ENCODE results near the gene MRPS34. TPM values are rescaled to one million over a fixed set of nuclear protein-coding genes. Genes with fewer than 3 reads are reported as not detected.

The MRPS34 gene
- total RNA-seq, 4 donors from 2014 or later, result 90.9 to 126 (median 105) TPM

DNA sequence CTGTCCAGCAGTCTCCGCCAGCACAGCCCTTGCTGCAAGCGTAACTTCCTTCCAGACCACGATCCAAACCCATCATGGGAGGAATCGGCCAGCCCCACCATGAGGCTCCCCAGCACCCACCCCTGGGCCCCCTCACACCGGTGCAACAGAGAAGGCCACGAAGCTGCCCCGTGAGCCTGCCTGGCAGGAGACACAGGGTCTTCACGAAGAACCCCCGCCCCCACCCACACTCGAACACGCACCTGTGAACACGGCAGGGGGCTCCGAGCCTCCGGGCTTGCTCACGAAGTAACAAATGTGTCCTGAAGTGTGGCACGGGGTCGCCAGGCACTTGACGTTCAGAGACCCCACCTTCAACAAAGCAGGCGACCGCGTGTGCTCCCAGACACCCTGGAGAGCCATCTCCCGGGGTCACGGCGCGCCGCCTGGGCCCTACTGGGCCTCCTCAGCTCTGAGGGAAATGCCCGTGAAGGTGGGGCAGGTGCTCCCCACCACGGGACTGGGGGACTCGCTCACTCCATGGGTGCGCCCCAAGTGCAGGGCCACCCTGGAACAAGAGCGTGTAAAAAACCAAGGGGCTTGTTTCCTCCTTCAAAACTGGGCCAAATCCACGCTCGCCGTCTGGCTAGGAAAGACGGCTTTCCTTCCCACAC lies 46.1 kb upstream of the MRPS34 start:
- WGBS, 2 donors, result 92 to 96% methylated on average over 25 to 35 of the region's 35 CpGs
- DNase-seq (ENCODE audit: low spot score in 2 of 2), result no peak
- no peak overlapping the region for H3K4me3 ChIP-seq (ENCODE audit: low read depth, poor library complexity, severe bottlenecking)
- no peak for TF ChIP-seq POLR2A (IDR thresholded peaks at IDR 0.05)
- TF ChIP-seq, protein P1, sequence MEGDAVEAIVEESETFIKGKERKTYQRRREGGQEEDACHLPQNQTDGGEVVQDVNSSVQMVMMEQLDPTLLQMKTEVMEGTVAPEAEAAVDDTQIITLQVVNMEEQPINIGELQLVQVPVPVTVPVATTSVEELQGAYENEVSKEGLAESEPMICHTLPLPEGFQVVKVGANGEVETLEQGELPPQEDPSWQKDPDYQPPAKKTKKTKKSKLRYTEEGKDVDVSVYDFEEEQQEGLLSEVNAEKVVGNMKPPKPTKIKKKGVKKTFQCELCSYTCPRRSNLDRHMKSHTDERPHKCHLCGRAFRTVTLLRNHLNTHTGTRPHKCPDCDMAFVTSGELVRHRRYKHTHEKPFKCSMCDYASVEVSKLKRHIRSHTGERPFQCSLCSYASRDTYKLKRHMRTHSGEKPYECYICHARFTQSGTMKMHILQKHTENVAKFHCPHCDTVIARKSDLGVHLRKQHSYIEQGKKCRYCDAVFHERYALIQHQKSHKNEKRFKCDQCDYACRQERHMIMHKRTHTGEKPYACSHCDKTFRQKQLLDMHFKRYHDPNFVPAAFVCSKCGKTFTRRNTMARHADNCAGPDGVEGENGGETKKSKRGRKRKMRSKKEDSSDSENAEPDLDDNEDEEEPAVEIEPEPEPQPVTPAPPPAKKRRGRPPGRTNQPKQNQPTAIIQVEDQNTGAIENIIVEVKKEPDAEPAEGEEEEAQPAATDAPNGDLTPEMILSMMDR (IDR thresholded peaks at IDR 0.05), result no peak
- intact Hi-C loops (cut with DNase I; ENCODE audit: low total_unique reads), result no loop called here

DNA sequence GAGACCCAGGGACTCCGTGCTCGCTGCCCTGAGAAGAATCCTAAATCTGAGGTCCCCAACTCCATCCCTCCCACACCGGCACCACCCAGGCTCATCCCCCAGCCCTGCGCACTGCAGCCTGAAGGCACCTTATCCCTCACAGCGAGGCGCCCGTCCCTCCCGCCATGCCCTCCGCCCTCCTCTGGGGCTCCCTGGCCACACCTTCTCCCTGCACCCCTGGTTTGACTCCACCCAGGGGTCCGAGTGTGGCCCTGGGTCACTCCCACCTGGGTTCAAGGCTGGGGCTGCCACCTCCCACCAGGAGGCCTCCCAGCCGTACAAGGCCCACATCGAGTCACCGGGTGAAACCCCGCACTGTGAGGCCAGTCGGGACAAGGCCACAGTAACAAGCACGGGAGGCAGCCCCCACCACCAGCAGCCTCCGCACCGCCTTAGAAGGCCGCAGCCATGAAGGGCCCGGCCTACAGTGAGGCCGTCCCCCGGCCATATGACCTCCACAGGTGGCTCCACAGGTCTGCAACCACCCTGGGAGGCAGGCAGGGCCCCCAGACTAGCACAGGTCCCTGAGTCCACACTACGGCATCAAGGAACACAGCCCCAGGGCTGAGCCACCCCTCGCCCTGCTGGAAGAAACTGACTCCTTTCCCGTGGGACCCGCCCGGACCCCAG lies 45.4 kb upstream of the MRPS34 start:
- H3K4me3 ChIP-seq (ENCODE audit: low read depth, poor library complexity, severe bottlenecking), result no peak overlapping the region
- no peak for DNase-seq (ENCODE audit: low spot score in 2 of 2)
- 92 to 95% methylated on average over 27 of the region's 27 CpGs for WGBS, 2 donors
- intact Hi-C loops (cut with DNase I; ENCODE audit: low total_unique reads), result no loop called here
- TF ChIP-seq POLR2A (IDR thresholded peaks at IDR 0.05), result no peak
- TF ChIP-seq, protein P1 (IDR thresholded peaks at IDR 0.05), result no peak

DNA sequence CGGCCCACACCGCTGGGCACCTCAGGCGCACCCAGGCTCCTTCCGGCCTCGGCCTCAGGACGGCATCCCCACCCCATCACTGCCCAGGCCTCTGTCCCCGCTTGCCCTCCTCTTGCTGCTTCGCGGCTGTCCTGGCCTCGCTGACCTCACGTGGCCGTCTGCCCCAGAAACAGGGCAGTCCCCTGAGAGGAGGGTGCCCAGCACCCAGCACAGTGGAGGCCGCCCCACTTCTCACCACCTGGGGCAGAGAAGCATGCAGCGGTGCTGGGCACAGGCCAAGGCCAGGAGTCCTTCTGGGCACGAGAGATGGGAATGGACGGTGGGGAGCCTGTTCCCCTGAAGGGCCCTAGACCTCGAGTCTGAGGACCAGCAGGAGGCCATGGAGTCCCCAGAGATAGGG lies 44.8 kb upstream of the MRPS34 start:
- TF ChIP-seq, protein P1 (IDR thresholded peaks at IDR 0.05), result no peak
- TF ChIP-seq POLR2A (IDR thresholded peaks at IDR 0.05), result no peak
- DNase-seq (ENCODE audit: low spot score in 2 of 2), result no peak
- intact Hi-C loops (cut with DNase I; ENCODE audit: low total_unique reads), result no loop called here
- 92 to 93% methylated on average over 17 of the region's 17 CpGs for WGBS, 2 donors
- H3K4me3 ChIP-seq (ENCODE audit: low read depth, poor library complexity, severe bottlenecking), result no peak overlapping the region

DNA sequence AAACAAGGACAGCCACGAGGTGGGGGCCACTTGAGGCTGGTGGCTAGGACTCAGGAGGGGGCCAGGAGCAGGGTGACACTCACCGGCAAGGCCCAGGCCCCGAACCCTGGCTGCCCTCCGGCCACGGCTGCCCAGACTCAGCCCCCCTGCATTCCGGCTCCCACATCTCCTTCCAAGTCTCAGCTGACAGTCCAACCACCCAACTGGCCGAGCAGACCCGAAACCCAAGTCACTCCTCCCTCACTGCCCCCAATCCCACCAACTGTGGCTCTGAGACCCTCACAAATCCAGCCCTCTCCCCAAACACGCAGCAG lies 44.3 kb upstream of the MRPS34 start:
- intact Hi-C loops (cut with DNase I; ENCODE audit: low total_unique reads), result no loop called here
- H3K4me3 ChIP-seq (ENCODE audit: low read depth, poor library complexity, severe bottlenecking), result no peak overlapping the region
- DNase-seq (ENCODE audit: low spot score in 2 of 2), result no peak
- 92 to 95% methylated on average over 9 of the region's 9 CpGs for WGBS, 2 donors
- no peak for TF ChIP-seq POLR2A (IDR thresholded peaks at IDR 0.05)
- TF ChIP-seq, protein P1 (IDR thresholded peaks at IDR 0.05), result no peak

DNA sequence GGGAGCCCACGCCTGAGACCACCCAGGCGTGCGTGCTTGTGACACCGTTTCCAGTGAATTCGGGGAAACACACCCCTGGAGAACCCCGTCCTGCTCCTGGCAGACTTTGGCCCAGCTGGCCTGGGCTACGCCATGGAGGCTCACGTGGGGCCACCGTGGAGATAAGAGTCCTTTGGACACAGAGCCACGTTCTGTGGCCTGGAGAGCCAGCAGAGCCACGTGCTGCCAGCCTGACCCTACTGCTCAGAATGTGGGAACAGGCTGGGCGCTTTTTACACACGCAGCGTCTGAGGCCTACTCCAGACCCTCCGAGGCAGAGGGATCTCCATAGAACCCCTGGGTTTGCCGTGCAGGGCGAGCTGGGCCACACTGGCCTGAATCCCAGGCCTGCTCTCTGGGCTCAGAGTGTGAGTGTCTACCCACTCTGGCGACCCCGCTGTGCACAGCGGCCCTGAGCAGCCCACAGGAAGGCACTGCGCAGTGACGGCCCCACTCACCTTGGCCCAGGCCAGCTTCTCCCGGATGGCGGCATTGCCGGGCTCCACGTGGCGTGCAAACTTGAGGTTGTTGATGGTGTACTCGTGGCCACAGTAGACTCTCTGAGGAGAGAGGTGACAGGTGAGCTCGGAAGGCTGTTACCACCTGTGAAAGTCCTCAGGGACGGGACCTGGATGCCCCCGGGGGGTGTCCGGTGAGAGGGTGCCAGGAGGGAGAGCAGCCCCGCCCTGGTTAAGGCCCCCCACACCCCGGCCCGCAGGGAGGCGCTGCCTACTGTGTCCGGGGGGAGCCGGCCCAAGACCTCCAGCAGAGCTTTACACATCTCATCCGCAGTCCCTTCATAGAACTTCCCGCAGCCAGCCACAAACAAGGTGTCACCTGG lies 43.7 kb upstream of the MRPS34 start:
- intact Hi-C loops (cut with DNase I; ENCODE audit: low total_unique reads), result no loop called here
- 94% methylated on average over 29 to 38 of the region's 40 CpGs for WGBS, 2 donors
- no peak overlapping the region for H3K4me3 ChIP-seq (ENCODE audit: low read depth, poor library complexity, severe bottlenecking)
- TF ChIP-seq, protein P1 (IDR thresholded peaks at IDR 0.05), result no peak
- no peak for TF ChIP-seq POLR2A (IDR thresholded peaks at IDR 0.05)
- no peak for DNase-seq (ENCODE audit: low spot score in 2 of 2)

Measured in lower leg skin (tissue), 4 donors.